GM11168 (cell line): ENCODE results near the gene EEFSEC.

ENCODE experiments used
- in situ Hi-C: fragments of 300-500 bp; cut with MboI; formaldehyde crosslinking; loops from one replicate; pipeline ENCODE4 v1.12.0; 2022; ENCODE audit warnings: low sequenced_read_pairs; ENCODE audit not compliant: unreplicated experiment

Gene EEFSEC

GRCh38 chr3:128180436-128180835 lies 27.2 kb downstream of the EEFSEC start:
- in situ Hi-C loops, result no loop called here

GRCh38 chr3:128180913-128181312 lies 27.6 kb downstream of the EEFSEC start:
- in situ Hi-C loops, result no loop called here

DNA sequence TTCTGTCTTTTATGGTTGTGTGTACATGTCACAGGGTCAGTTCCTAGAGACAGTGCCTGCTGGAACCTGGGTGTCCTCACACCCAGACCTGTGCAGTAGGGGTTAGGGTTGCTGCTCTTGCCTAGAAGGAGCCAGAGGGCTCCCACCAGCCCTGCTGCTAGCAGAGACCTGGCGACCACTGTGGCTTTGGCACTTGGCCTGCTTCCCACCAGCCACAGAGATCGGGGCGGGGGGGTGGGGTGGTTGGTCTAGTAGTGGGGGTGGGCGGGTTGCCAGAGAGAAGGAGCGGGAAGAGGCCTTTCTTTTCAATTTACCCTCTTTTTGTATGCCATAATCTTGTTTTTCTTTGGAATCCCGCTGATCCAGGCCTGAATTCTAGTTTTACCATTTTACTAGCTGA lies 29.4 kb downstream of the EEFSEC start:
- in situ Hi-C loops, result no loop called here

DNA sequence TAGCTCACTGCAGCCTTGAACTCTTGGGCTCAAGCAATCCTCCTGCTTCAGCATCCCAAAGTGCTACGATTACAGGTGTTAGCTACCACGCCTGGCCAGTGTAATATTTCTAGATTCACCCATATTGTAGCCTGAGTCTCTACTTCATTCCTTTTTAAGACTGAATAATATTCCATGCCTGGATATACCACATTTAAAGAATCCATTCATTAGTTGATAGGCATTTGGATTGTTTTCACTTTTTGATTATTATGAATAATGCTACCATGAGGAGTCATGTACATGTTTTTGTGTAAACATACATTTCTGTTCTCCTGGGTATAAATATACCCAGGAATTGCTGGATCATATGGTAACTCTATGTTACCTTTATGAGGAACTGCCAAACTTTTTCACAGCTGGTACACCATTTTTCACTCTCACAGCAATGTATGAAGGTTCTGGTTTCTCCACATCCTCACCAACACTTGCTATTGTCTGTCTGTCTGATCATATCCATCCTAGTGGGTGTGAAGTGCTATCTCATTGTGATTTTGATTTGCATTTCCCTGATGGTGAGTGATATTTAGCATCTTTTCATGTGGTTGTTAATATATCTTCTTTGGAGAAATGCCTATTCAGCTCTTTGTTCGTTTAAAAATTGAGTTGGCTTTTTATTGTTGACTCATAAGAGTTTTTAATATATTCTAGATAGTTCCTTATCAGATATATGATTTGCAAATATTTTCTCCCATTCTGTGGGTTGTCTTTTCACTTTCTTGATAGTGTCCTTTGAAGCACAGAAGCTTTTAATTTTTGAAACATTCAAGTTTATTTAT lies 32.6 kb downstream of the EEFSEC start:
- in situ Hi-C loops, result no loop called here

- in situ Hi-C loops, result no loop called here
These were observed 34.2 kb downstream of the EEFSEC start for GRCh38 chr3:128187495-128187894.

- in situ Hi-C loops, result no loop called here
These were observed 35.0 kb downstream of the EEFSEC start for GRCh38 chr3:128188326-128188725.

DNA sequence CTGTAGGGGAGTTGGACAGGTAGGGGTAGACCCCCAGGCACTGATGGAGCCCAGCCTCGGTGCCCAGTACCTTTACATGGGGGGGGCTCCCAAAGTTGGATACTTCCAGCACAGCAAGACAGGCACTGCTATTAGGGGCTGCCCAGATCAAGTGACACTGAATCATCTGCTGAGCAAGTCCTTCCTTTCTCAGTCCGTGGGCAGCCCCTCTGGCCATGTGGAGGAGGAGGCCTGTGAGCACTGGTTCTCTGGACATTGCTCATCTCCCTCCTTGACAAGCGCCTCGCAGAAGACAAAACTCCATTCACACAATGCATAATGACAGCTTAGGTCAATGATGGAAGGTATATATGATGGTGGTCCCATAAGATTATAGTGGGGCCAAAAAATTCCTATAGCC lies 35.7 kb downstream of the EEFSEC start:
- in situ Hi-C loops, result no loop called here

- in situ Hi-C loops, result no loop called here
These were observed 37.2 kb downstream of the EEFSEC start for GRCh38 chr3:128190501-128190900.

DNA sequence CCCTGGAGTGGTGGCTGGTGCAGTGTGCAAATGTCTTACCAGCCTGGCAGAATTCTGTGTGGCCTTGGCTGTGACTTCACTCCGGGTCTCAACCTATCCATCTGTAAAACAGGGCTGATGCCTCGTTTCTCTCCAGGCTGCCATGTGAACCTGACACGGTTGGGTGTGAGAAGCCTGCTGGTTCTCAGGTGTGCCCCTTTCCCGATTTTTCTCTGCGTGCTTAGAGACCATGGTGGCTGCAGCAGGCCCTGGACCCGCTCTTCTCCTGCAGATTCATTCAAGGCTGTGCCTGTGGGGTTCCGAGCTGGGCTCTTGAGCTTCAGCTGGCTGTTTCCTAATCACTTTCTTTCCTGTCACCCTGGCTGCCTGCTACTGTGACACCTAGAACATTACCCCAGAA lies 38.9 kb downstream of the EEFSEC start:
- in situ Hi-C loops, result no loop called here

DNA sequence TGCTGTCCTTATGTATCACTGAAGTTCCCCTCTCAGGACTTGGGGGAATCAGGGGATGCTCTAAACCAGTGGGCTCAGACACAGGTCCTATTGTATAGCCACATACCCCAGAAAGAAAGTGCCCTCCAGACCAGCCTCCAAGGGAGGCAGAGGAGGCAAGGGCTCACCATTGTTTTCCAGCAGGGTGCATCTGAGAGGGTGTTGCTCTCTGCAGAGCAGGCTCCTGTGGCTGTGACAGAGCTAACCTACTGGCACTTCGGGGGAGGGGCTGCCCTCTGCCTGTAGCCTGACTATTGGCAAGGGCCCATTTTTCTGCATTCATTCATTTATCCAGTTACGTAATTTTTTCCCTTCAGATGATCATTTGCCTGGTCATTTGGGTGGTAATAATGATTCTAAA lies 39.9 kb downstream of the EEFSEC start:
- in situ Hi-C loops, result no loop called here

DNA sequence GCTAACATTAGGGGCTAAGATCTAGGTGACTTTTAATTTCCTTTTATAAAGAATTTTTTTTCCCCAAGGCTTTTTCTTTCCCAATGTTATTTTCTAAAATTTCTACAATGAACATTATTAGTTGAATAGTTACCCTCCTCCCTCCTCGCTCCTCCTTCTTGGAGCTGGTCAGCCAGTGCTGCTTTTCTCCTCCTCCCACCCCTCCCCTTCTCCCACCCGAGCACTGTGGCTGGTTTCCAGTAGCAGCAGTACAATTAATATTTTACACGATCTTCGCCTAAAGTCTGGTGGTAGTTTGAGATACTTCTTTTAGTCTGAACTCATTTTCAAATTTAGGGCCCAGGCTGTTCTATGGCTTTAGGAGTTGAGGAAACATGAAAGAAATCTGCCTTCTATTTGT lies 41.6 kb downstream of the EEFSEC start:
- in situ Hi-C loops, result no loop called here

GRCh38 chr3:128195369-128195768 lies 42.1 kb downstream of the EEFSEC start:
- in situ Hi-C loops, result no loop called here

- in situ Hi-C loops, result no loop called here
These were observed 42.5 kb downstream of the EEFSEC start for GRCh38 chr3:128195802-128196201.

GRCh38 chr3:128196647-128197046 lies 43.4 kb downstream of the EEFSEC start:
- in situ Hi-C loops, result no loop called here

DNA sequence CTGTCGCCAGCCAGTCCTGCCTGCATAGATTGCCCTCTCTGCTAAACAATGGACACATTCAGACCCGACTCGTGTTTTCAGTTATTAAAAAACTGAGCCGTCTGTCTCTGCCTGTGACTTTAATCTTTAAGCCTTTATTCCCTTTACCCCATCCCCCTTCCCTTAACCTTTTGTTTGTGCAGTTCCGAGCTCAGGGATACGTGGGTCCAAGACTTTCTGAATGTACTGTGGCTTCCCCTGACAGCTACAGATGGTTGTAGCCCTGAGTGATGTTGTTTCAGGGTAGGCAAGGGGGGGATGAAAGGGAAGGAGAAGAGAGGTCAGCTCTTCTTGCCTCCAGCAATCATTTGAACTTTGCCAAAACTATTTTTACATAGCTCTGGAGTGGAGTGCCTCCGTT lies 44.6 kb downstream of the EEFSEC start:
- in situ Hi-C loops, result no loop called here

- in situ Hi-C loops, result no loop called here
These were observed 45.0 kb downstream of the EEFSEC start for GRCh38 chr3:128198313-128198712.

- in situ Hi-C loops, result no loop called here
These were observed 45.8 kb downstream of the EEFSEC start for GRCh38 chr3:128199110-128199509.

DNA sequence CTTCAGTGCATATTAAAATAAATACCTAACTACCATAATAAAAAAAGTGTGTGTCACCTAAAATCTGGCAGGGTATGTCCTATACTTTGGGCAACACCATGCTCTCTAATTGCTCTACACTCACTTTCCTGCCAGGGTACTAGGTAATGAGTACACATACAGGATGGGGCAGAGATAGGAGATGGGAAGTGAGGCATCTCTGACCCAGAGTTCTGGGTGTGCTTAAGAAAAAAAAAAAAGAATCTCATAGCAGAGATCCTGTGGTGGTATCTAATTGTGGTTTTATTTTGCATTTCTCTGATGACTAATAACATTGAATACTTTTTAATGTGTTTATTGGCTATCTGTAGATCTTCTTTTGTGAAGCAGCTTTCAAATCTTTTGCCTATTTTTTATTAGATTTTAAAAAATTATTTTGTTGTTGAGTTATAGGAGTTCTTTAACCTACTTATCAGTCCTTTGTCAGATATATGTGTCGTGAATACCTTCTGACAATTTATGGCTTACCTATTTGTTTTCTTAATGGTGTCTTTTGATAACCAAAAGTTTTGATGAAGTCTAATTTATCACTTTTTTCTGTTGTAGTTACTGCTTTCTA lies 48.0 kb downstream of the EEFSEC start:
- in situ Hi-C loops, result no loop called here

- in situ Hi-C loops, result no loop called here
These were observed 49.9 kb downstream of the EEFSEC start for GRCh38 chr3:128203169-128203568.

- in situ Hi-C loops, result no loop called here
These were observed 52.4 kb downstream of the EEFSEC start for GRCh38 chr3:128205558-128206145.

DNA sequence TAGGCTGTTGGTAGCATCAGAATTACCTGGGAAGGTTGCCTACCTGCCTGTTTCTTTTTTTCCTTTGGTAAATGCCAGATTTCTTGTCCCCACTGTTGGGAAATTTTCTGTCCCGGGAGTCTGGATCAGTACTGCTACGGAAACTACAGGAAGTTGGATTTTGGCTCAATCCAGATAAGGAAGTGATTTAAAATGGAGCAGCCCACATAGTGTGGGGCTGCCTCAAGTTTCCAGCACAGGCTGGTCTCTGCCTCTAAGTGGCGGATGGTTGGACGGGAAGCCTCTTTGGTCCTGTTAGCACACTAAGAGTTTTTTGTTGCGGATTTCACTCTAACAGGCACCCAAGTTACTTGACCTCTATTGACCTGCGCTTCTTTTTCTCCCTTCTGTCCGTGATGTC lies 54.7 kb downstream of the EEFSEC start:
- in situ Hi-C loops, result no loop called here

DNA sequence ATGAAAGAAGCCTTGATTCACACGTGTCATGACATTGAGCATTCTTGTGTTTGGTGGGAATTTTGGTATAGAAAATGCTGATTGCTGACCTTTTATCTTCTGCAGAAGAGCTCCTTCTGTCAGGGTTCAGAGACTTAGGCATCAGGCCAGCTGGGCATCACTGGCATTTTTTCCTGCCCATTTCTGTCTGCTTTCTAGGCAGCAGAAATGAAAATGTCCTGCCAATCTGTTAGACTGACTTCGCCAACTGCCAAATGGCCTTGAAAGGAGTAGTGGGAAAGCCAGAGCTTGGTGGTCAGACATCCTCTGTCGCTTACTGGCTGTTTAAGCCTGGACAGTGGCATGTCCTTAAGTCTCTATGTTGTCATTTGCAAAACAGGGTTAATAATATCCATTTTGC lies 57.4 kb downstream of the EEFSEC start:
- in situ Hi-C loops, result no loop called here
